ENCODE data around the gene CNST.

The CNST gene

DNA sequence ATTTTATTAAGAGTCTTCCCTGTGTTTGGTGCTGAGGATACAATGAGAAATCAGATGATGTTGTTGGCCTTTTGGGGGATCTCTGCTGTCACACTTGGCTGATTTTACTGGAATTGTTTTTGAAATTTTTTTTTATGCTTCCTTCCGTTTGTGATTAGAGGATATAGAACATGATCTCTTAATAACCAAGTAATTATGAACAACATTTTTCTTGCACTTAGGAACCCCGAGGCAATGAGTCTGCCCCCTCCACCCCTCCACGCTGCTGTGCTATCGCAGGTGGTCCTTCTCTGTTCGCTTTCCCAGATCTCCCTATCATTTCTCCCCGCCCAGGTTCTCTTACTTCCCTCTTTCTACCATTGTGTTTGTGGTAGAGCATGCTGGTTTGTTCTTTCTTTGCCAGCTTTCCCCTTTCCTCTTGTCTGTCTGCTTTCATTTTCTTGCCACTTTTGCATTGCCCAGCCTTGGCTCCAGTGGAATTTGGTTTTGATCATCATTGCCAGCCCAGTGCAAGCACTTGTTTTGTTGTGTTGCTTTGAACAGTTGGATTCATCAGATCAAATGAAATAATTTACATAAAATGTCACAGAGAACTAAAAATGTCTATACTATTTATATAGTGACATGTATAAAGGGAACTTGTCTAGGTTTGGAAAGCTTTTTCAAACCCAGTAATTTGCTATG is 84.9 kb downstream of the CNST start:
- H3K9me3 ChIP-seq (ENCODE audit: insufficient read depth, low read length), result no peaks in the 10 kb centered on the region
- H2AFZ ChIP-seq (ENCODE audit: low read depth, low read length), result no peak overlapping the region
- no peak overlapping the region for H3K9ac ChIP-seq (ENCODE audit: low read length)
- no peak overlapping the region for H3K27ac ChIP-seq (ENCODE audit: low read length)
- no peak overlapping the region for H3K4me2 ChIP-seq (ENCODE audit: low read length)
- no peak overlapping the region for H3K4me3 ChIP-seq (ENCODE audit: low read length)
- H3K4me1 ChIP-seq (ENCODE audit: low read length), result no peaks in the 10 kb centered on the region
- H4K20me1 ChIP-seq (ENCODE audit: insufficient read depth, low read length), result no peaks in the 10 kb centered on the region
- no peaks in the 10 kb centered on the region for H3K27me3 ChIP-seq (ENCODE audit: low read depth, low read length)
- H3K36me3 ChIP-seq (replicated peaks; ENCODE audit: low read depth, low read length), result peaks cover 32% of the 10 kb centered on the region
- H3K79me2 ChIP-seq (ENCODE audit: low read length), result no peaks in the 10 kb centered on the region
- TF ChIP-seq EZH2phosphoT487 (IDR thresholded peaks at IDR 0.05; ENCODE audit: low read depth), result no peak
- TF ChIP-seq, protein P1, sequence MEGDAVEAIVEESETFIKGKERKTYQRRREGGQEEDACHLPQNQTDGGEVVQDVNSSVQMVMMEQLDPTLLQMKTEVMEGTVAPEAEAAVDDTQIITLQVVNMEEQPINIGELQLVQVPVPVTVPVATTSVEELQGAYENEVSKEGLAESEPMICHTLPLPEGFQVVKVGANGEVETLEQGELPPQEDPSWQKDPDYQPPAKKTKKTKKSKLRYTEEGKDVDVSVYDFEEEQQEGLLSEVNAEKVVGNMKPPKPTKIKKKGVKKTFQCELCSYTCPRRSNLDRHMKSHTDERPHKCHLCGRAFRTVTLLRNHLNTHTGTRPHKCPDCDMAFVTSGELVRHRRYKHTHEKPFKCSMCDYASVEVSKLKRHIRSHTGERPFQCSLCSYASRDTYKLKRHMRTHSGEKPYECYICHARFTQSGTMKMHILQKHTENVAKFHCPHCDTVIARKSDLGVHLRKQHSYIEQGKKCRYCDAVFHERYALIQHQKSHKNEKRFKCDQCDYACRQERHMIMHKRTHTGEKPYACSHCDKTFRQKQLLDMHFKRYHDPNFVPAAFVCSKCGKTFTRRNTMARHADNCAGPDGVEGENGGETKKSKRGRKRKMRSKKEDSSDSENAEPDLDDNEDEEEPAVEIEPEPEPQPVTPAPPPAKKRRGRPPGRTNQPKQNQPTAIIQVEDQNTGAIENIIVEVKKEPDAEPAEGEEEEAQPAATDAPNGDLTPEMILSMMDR (IDR thresholded peaks at IDR 0.05; ENCODE audit: low read depth, low read length), result no peak

DNA sequence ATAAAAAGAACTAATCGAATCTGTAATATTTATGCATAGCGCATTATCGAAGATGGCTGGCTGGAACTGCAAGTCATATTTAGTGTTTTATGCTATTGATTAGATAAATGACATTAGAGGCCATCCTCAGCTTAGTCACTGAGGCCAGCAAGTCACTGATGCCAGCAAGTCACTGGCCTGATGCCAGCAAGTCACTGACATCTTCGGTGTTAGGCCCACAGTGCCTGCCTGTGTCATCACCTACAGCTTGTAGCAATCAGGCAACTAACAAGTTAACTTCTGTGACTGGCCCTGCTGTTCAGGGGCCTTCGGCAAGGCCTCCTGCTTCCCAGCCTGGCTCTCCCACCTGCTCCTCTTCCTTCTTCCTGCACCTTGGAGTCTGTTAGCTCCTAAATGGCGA is 92.3 kb downstream of the CNST start:
- H3K4me2 ChIP-seq (ENCODE audit: low read length), result no peak overlapping the region
- no peaks in the 10 kb centered on the region for H3K79me2 ChIP-seq (ENCODE audit: low read length)
- no peaks in the 10 kb centered on the region for H4K20me1 ChIP-seq (ENCODE audit: insufficient read depth, low read length)
- no peak for TF ChIP-seq EZH2phosphoT487 (IDR thresholded peaks at IDR 0.05; ENCODE audit: low read depth)
- TF ChIP-seq, protein P1 (IDR thresholded peaks at IDR 0.05; ENCODE audit: low read depth, low read length), result no peak
- no peak overlapping the region for H2AFZ ChIP-seq (ENCODE audit: low read depth, low read length)
- no peak overlapping the region for H3K4me3 ChIP-seq (ENCODE audit: low read length)
- H3K9ac ChIP-seq (ENCODE audit: low read length), result no peak overlapping the region
- H3K9me3 ChIP-seq (ENCODE audit: insufficient read depth, low read length), result no peaks in the 10 kb centered on the region
- peaks cover 24% of the 10 kb centered on the region for H3K36me3 ChIP-seq (replicated peaks; ENCODE audit: low read depth, low read length)
- peaks cover 6% of the 10 kb centered on the region for H3K4me1 ChIP-seq (ENCODE audit: low read length)
- H3K27me3 ChIP-seq (ENCODE audit: low read depth, low read length), result no peaks in the 10 kb centered on the region
- H3K27ac ChIP-seq (ENCODE audit: low read length), result no peak overlapping the region

DNA sequence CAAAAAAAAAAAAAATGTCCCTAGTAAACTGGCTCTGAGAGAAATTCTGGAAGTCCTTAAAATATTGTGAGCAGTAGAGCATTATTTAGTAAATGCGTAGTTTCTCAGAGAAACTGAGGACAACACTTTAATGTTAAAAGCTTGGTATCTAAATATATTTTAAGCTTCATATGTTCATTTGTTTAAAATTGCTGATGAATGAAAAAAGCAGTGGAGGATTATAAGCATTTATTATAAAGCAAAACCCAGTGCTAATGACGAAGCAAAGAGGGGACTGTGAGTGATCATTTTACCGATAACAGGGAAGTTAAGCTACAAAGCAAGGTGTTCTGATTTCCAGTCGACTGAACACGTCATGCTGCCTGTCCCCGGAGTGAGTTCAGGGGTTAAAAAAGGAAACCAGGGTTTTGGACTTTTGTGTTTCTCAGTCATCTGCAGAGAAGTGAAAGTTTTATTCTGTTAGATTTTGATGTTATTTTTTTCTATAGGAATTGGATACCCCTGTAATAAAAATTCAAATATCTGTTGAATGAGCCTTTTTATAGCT is 93.4 kb downstream of the CNST start:
- Histone ChIP-seq H3K9ac (ENCODE audit: low read length) (no peak overlapping the region), H3K4me1 (ENCODE audit: low read length) (peaks cover 6% of the 10 kb centered on the region), H3K4me2 (ENCODE audit: low read length) (peak overlapping the region; percentile 19)

DNA sequence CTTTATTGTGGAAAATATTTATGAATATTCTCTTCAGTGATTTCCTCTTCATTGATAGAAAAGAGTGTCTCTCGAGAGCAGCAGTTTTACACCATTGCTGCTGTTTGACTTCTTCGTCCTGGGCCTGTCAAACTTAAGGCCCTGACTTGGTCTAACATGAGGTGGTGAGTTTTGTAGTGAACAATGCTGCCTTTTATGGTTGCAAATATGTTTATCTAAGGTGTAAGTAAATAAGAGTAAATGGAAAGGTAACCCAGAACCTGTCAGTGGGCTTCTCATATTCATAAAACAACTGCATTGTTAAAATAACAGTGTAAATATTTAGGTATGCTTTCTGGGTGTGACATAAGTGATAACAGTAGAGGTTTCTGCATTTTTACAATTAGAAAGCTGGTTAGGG is 95.2 kb downstream of the CNST start:
- Histone ChIP-seq H3K9me3 (ENCODE audit: insufficient read depth, low read length) (no peaks in the 10 kb centered on the region), H3K79me2 (ENCODE audit: low read length) (no peaks in the 10 kb centered on the region), H3K4me1 (ENCODE audit: low read length) (peaks cover 6% of the 10 kb centered on the region), H4K20me1 (ENCODE audit: insufficient read depth, low read length) (no peaks in the 10 kb centered on the region), H3K4me2 (ENCODE audit: low read length) (no peak overlapping the region), H3K9ac (ENCODE audit: low read length) (no peak overlapping the region), H3K36me3 (replicated peaks; ENCODE audit: low read depth, low read length) (peaks cover 32% of the 10 kb centered on the region), H2AFZ (ENCODE audit: low read depth, low read length) (no peak overlapping the region), H3K27ac (ENCODE audit: low read length) (no peak overlapping the region), H3K27me3 (ENCODE audit: low read depth, low read length) (no peaks in the 10 kb centered on the region), H3K4me3 (ENCODE audit: low read length) (no peak overlapping the region)
- TF ChIP-seq EZH2phosphoT487 (IDR thresholded peaks at IDR 0.05; ENCODE audit: low read depth), result no peak
- TF ChIP-seq, protein P1 (IDR thresholded peaks at IDR 0.05; ENCODE audit: low read depth, low read length), result no peak

More for the DNA sequence above, 93.4 kb downstream of the CNST start:
- no peak overlapping the region for H2AFZ ChIP-seq (ENCODE audit: low read depth, low read length)
- no peaks in the 10 kb centered on the region for H3K79me2 ChIP-seq (ENCODE audit: low read length)
- no peaks in the 10 kb centered on the region for H4K20me1 ChIP-seq (ENCODE audit: insufficient read depth, low read length)
- no peak overlapping the region for H3K27ac ChIP-seq (ENCODE audit: low read length)
- no peak overlapping the region for H3K4me3 ChIP-seq (ENCODE audit: low read length)
- no peaks in the 10 kb centered on the region for H3K9me3 ChIP-seq (ENCODE audit: insufficient read depth, low read length)
- TF ChIP-seq EZH2phosphoT487 (IDR thresholded peaks at IDR 0.05; ENCODE audit: low read depth), result no peak
- TF ChIP-seq, protein P1 (IDR thresholded peaks at IDR 0.05; ENCODE audit: low read depth, low read length), result no peak
- H3K27me3 ChIP-seq (ENCODE audit: low read depth, low read length), result no peaks in the 10 kb centered on the region
- H3K36me3 ChIP-seq (replicated peaks; ENCODE audit: low read depth, low read length), result peaks cover 19% of the 10 kb centered on the region
